Measurements from ENCODE around the gene ABCD1.

- TF ChIP-seq EZH2 (IDR thresholded peaks at IDR 0.05; ENCODE audit: low read depth) = no peak
- no peak for TF ChIP-seq CTCF (conservative IDR thresholded peaks at IDR 0.05)
These were observed 15.3 kb downstream of the ABCD1 start for GRCh38 chrX:153739754-153740486.

Data from PC-9 (cell line).